ENCODE data around the gene KCNK3.
"Not testable (repeated sequence)": the region's sequence is repeated elsewhere in the genome, so short reads cannot be mapped to it uniquely, and the experiment has no call there.

Gene KCNK3

DNA sequence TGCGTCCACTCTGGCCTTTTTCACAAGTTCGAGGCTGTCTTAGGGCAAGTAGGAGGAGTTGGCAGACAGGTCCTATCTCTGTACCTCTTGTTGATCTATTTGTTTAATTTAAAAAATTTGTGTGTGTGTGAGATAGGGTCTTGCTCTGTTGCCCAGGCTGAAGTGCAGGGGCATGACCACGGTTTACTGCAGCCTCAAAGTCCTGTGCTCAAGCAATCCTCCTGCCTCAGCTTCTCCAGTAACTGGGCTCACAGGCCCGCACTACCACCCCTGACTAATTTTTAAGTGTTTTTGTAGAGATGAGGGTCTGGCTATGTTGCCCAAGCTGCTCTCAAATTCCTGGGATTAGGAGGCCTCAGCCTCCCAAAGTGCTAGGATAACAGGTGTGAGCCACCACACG lies 67.3 kb downstream of the KCNK3 start:
- TF ChIP-seq, protein P1, sequence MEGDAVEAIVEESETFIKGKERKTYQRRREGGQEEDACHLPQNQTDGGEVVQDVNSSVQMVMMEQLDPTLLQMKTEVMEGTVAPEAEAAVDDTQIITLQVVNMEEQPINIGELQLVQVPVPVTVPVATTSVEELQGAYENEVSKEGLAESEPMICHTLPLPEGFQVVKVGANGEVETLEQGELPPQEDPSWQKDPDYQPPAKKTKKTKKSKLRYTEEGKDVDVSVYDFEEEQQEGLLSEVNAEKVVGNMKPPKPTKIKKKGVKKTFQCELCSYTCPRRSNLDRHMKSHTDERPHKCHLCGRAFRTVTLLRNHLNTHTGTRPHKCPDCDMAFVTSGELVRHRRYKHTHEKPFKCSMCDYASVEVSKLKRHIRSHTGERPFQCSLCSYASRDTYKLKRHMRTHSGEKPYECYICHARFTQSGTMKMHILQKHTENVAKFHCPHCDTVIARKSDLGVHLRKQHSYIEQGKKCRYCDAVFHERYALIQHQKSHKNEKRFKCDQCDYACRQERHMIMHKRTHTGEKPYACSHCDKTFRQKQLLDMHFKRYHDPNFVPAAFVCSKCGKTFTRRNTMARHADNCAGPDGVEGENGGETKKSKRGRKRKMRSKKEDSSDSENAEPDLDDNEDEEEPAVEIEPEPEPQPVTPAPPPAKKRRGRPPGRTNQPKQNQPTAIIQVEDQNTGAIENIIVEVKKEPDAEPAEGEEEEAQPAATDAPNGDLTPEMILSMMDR (IDR thresholded peaks at IDR 0.05; ENCODE audit: insufficient read depth, low read depth, low read length, missing control alignments) = no peak

DNA sequence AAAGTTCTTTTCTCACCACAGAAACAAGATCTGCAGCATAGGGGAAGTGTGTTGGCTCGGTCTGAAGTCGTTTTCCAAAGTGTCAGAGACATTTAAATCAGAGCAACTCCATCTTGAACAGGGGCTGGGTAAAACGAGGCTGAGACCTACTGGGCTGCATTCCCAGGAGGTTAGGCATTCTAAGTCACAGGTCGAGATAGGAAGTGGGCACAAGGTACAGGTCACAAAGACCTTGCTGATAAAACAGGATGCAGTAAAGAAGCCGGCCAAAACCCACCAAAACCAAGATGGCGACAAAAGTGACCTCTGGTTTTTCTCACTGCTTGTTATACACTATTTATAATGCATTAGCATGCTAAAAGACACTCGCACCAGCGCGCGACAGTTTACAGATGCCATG lies 68.5 kb downstream of the KCNK3 start:
- DNase-seq (ENCODE audit: low read depth); H3K4me3 ChIP-seq (ENCODE audit: low read depth, low read length): not testable (repeated sequence)

More for the DNA sequence above, 67.3 kb downstream of the KCNK3 start:
- no peak overlapping the region for H3K4me3 ChIP-seq (ENCODE audit: low read depth, low read length)
- DNase-seq (ENCODE audit: low read depth) = no peak

DNA sequence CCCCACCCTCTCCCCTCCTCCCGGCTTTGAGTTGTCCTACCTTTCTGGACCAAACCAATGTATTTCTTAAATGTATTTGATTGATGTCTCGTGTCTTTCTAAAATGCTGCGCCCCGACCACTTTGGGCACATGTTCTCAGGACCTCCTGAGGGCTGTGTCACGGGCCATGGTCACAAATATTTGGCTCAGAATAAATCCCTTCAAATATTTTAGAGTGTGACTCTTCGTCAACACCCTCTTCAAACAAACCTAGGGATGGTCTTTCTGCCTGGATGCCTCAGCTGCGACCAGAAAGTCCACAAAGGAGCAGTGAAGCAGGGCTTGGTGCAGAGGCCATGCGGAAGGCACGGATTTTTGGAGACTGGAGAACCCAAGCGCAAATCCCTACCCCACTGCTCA lies 70.5 kb downstream of the KCNK3 start:
- H3K4me3 ChIP-seq (ENCODE audit: low read depth, low read length) = no peak overlapping the region
- TF ChIP-seq, protein P1 (IDR thresholded peaks at IDR 0.05; ENCODE audit: insufficient read depth, low read depth, low read length, missing control alignments) = no peak
- no peak for DNase-seq (ENCODE audit: low read depth)

DNA sequence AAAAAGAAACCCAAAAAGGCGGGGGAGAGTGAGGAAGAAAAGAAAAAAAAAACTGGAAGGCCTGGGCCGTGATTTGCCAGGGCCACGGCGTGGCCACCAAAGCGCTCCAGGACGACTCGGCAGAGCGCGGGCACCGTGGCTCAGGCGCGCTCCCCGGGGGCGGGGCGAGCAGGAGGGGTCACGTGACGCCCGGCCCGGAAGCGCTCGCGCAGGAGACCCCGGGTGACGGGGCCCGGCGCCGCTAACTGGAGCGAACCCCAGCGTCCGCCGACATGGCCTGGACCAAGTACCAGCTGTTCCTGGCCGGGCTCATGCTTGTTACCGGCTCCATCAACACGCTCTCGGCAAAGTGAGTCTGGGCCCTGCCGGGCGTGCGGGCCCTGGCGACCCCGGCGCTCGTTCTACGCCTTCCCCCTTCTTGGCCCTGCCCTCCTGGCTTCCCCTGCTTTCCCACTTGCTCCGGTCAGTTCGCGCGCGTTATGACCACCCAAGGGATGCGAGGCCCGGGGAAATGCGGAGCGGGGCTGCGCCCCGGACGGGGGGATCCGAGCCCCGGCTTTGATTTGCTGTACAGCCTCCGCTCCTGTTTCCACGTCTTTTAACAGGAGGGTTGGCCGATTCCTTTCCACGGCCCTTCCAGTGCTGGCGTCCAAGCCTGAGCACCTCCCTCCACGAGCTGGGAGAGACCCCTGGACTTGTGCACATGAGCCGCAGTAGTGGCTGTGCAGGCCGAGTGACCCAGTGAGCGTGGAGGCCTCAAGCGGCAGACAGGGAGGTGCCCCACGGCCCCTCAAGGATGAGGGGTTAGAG lies 71.8 kb downstream of the KCNK3 start, which contains the start of gene SLC35F6:
SLC35F6 (plus strand) TSS at position 207 of the 810 bp plus-strand sequence; CDS start at position 273, 66 bp downstream.
- peak within 1 kb of the TSS; percentile 69 for H3K4me3 ChIP-seq (ENCODE audit: low read depth, low read length)
- peak; percentile 89 for DNase-seq (ENCODE audit: low read depth)
- TF ChIP-seq, protein P1 (IDR thresholded peaks at IDR 0.05; ENCODE audit: insufficient read depth, low read depth, low read length, missing control alignments) = no peak

DNA sequence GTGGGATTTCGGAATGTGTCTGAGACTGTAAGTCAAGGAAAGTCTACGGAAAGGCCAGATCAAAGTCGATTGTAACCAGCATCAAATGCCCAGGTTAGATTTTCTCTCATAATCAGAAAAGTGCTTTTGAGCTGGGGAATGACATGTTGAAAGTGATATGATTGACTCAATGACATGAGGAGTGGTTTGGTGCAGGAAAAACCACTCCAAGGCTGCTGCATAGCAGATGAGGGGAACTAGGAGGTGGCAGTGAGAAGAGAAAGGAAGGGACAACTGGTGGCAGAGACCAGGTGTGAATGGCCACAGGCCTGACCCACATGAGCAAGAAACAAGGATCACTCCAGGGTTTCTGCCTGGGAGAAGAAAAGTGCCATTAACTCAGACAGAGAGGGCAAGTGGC lies 72.4 kb downstream of the KCNK3 start:
- TF ChIP-seq, protein P1 (IDR thresholded peaks at IDR 0.05; ENCODE audit: insufficient read depth, low read depth, low read length, missing control alignments) = no peak
- peak overlapping the region; percentile 69 for H3K4me3 ChIP-seq (ENCODE audit: low read depth, low read length)
- DNase-seq (ENCODE audit: low read depth) = no peak

DNA sequence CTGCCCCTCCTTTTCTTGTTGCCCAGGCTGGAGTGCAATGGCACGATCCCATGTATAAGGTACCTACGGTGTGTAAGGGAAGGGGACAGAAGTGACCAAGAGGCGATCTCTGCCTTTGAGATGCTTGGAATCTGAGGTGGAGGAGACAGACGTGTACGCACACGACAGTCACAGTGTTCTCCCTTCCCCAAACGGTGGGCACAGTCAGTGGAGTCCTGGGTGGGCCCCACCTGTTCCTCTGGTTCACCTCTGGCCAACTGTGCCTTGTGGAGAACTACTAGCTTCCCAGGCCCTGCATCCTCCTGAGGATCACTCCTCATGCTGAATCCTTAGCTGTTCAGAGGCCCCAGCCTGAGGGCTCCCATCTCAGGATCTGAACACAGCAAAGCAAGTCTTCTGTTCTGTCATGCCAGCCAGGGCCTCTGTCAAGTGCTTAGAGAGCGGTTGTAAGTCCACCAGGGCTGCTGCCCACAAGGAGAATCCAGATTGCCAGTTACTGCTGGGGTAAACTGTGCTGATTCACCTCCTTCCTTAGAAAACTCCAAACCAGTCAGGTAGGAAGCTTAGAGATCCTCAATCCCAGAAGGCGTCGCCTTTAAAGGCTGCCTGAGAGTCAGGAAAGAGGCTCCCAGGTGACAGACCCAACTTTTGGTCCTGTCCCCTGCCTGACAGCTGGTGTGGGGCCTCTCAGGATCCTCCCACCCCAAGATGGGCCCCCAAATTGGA lies 73.1 kb downstream of the KCNK3 start:
- DNase-seq (ENCODE audit: low read depth) = no peak
- H3K4me3 ChIP-seq (ENCODE audit: low read depth, low read length) = peak overlapping the region; percentile 69
- TF ChIP-seq, protein P1 (IDR thresholded peaks at IDR 0.05; ENCODE audit: insufficient read depth, low read depth, low read length, missing control alignments) = no peak

DNA sequence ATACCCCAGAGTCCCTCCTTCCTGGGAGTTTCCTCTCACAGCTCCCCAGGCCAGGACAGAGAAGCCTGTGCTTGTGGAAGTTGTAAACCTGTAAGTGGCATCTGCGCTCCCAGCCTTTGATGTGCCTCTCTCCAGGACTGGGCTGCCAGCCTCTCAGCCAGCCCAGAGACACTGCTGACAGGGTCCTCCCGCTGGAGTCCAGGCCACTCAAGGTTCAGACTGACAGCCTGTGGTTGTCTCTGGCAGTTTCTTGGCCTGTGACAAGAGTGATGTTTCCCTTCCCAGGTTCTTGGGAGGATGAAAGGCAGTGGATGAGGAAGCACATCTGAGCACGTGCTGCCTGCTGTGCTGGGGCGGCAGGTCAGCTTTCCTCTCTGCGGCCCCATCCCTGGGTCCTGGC lies 74.6 kb downstream of the KCNK3 start:
- TF ChIP-seq, protein P1 (IDR thresholded peaks at IDR 0.05; ENCODE audit: insufficient read depth, low read depth, low read length, missing control alignments) = no peak
- H3K4me3 ChIP-seq (ENCODE audit: low read depth, low read length) = no peak overlapping the region
- DNase-seq (ENCODE audit: low read depth) = no peak

Data from GM12865 (cell line).